IMR-90 (cell line): ENCODE data around the gene CLEC11A. TPM values are rescaled to one million over a fixed set of nuclear protein-coding genes. Genes with fewer than 3 reads are reported as not detected.

Experiments
- ATAC-seq: fragments of 200-7000 bp; cut with Tn5 transposase; 2 replicates; pipeline ENCODE4 v1.9.1; 2020; ENCODE audit warnings: low read depth, mild to moderate bottlenecking, moderate library complexity
- BruUV-seq: library from RNA; stranded (reverse); fragments of 400-500 nt; replicated peaks from 2 replicates; lab custom pipeline; 2021; lab: Mats Ljungman, UMichigan
- CTCF ChIA-PET: fragments of 300-600 bp; formaldehyde crosslinking; extraction: SDS; loops from one replicate; lab custom pipeline; 2021; ENCODE audit warnings: antibody characterized with exemption; lab: Yijun Ruan, JAX
- POLR2A ChIA-PET: fragments of 300-600 bp; sonication (Branson Sonifier 250); formaldehyde crosslinking; loops from one replicate; lab custom pipeline; 2022; ENCODE audit warnings: antibody characterized with exemption; ENCODE audit not compliant: unreplicated experiment; lab: Charles Lee
- DNase-seq: peaks from one replicate; pipeline ENCODE4 v3.0.0; 2013
- H2AFZ ChIP-seq: replicated peaks from 2 replicates; pipeline ENCODE3; 2013; ENCODE audit warnings: low read length, mild to moderate bottlenecking; ENCODE audit not compliant: poor library complexity
- H2AK5ac ChIP-seq: 2 replicates; pipeline ENCODE4 v1.6.1; 2013; ENCODE audit warnings: low read depth, low read length, inconsistent platforms
- H2AK9ac ChIP-seq: replicated peaks from 2 replicates; pipeline ENCODE3; 2013; ENCODE audit warnings: mild to moderate bottlenecking, low read depth, low read length, moderate library complexity; ENCODE audit not compliant: poor library complexity
- H2BK120ac ChIP-seq: 2 replicates; pipeline ENCODE4 v1.6.1; 2013; ENCODE audit warnings: low read depth, low read length, inconsistent platforms
- H2BK15ac ChIP-seq: 3 replicates; pipeline ENCODE4 v1.6.1; 2013; ENCODE audit warnings: low read depth, low read length, inconsistent platforms
- H2BK20ac ChIP-seq: 2 replicates; pipeline ENCODE4 v1.6.1; 2013; ENCODE audit warnings: low read depth, mild to moderate bottlenecking, inconsistent platforms, low read length, moderate library complexity
- H2BK5ac ChIP-seq: 2 replicates; pipeline ENCODE4 v1.6.1; 2013; ENCODE audit warnings: mild to moderate bottlenecking, low read depth, low read length, inconsistent platforms; ENCODE audit not compliant: poor library complexity, severe bottlenecking
- H3K14ac ChIP-seq: replicated peaks from 2 replicates; pipeline ENCODE4 v1.6.1; 2013; ENCODE audit warnings: low read depth, low read length, inconsistent platforms
- H3K18ac ChIP-seq: 2 replicates; pipeline ENCODE4 v1.6.1; 2013; ENCODE audit warnings: low read depth, low read length, control low read depth
- H3K23ac ChIP-seq: 2 replicates; pipeline ENCODE4 v1.6.1; 2013; ENCODE audit warnings: low read depth, low read length, inconsistent platforms
- H3K27ac ChIP-seq: 2 replicates; pipeline ENCODE4 v1.5.1; 2013; ENCODE audit warnings: mild to moderate bottlenecking, control low read depth, low read length; ENCODE audit not compliant: insufficient read depth
- H3K27me3 ChIP-seq: 2 replicates; pipeline ENCODE4 v1.6.1; 2013; ENCODE audit warnings: low read length; ENCODE audit not compliant: control insufficient read depth, insufficient read depth
- H3K36me3 ChIP-seq: 2 replicates; pipeline ENCODE4 v1.6.1; 2013; ENCODE audit warnings: low read length, mixed read lengths; ENCODE audit not compliant: control insufficient read depth, insufficient read depth
- H3K4ac ChIP-seq: 2 replicates; pipeline ENCODE4 v1.6.1; 2013; ENCODE audit warnings: low read depth, low read length, inconsistent platforms
- H3K4me1 ChIP-seq: 2 replicates; pipeline ENCODE4 v1.6.1; 2013; ENCODE audit warnings: low read length, mixed read lengths; ENCODE audit not compliant: control insufficient read depth, insufficient read depth
- H3K4me2 ChIP-seq: 2 replicates; pipeline ENCODE4 v1.6.1; 2013; ENCODE audit warnings: low read depth, mild to moderate bottlenecking, control low read depth, low read length, moderate library complexity
- H3K4me3 ChIP-seq: 2 replicates; pipeline ENCODE4 v1.5.1; 2013; ENCODE audit warnings: low read depth, mild to moderate bottlenecking, control low read depth, low read length, moderate library complexity; ENCODE audit not compliant: insufficient read depth
- H3K56ac ChIP-seq: 2 replicates; pipeline ENCODE4 v1.6.1; 2013; ENCODE audit warnings: low read length, inconsistent platforms; ENCODE audit not compliant: insufficient read depth; ENCODE audit errors: extremely low read depth
- H3K79me1 ChIP-seq, 2 experiments: 2 replicates each; pipeline ENCODE4 v1.6.1; 2013; ENCODE audit warnings: low read length in 2 of 2, inconsistent platforms in 1 of 2, low read depth in 1 of 2
- H3K9ac ChIP-seq: 2 replicates; pipeline ENCODE4 v1.6.1; 2013; ENCODE audit warnings: low read depth, low read length, control low read depth
- H3K9me1 ChIP-seq: 2 replicates; pipeline ENCODE4 v1.6.1; 2013; ENCODE audit warnings: low read length, inconsistent platforms; ENCODE audit not compliant: insufficient read depth
- H3K9me3 ChIP-seq: 2 replicates; pipeline ENCODE4 v1.6.1; 2013; ENCODE audit warnings: low read length; ENCODE audit not compliant: control insufficient read depth, insufficient read depth
- H4K20me1 ChIP-seq: 2 replicates; pipeline ENCODE4 v1.6.1; 2013; ENCODE audit warnings: low read length, inconsistent platforms; ENCODE audit not compliant: insufficient read depth
- H4K5ac ChIP-seq: 2 replicates; pipeline ENCODE4 v1.6.1; 2013; ENCODE audit warnings: mild to moderate bottlenecking, low read depth, low read length, control low read depth
- H4K8ac ChIP-seq, 2 experiments: 2 replicates each; pipeline ENCODE4 v1.6.1; 2013; ENCODE audit warnings: low read depth in 2 of 2, low read length in 2 of 2, control low read depth in 1 of 2, inconsistent platforms in 1 of 2
- H4K91ac ChIP-seq: 2 replicates; pipeline ENCODE4 v1.6.1; 2013; ENCODE audit warnings: low read depth, low read length, inconsistent platforms; ENCODE audit not compliant: insufficient read depth
- BHLHE40 ChIP-seq: fragments of 150-350 bp; IDR thresholded peaks from 2 replicates; pipeline ENCODE4 v1.6.1; 2016; ENCODE audit warnings: mild to moderate bottlenecking, low read depth, low read length
- CEBPB ChIP-seq: IDR thresholded peaks from 2 replicates; pipeline ENCODE4 v1.6.1; 2012; ENCODE audit warnings: low read depth, low read length, improper control_type of control experiment
- CHD1 ChIP-seq: IDR thresholded peaks from 2 replicates; pipeline ENCODE4 v1.6.1; 2012; ENCODE audit warnings: low read depth, low read length, improper control_type of control experiment
- CTCF ChIP-seq: conservative IDR thresholded peaks from 2 replicates; pipeline ENCODE4 v1.5.1; 2012; ENCODE audit warnings: mild to moderate bottlenecking, low read depth, low read length, improper control_type of control experiment
- ELK1 ChIP-seq: fragments of 150-350 bp; IDR thresholded peaks from 2 replicates; pipeline ENCODE4 v1.6.1; 2016; ENCODE audit warnings: low read depth, mild to moderate bottlenecking, low read length, moderate library complexity, borderline replicate concordance
- MAFK ChIP-seq: IDR thresholded peaks from 2 replicates; pipeline ENCODE4 v1.6.1; 2012; ENCODE audit warnings: low read depth, low read length, improper control_type of control experiment
- MAZ ChIP-seq: IDR thresholded peaks from 2 replicates; pipeline ENCODE4 v1.6.1; 2012; ENCODE audit warnings: low read depth, mild to moderate bottlenecking, low read length, improper control_type of control experiment, moderate library complexity, borderline replicate concordance
- MXI1 ChIP-seq: IDR thresholded peaks from 2 replicates; pipeline ENCODE4 v1.6.1; 2012; ENCODE audit warnings: low read depth, mild to moderate bottlenecking, low read length, moderate library complexity, borderline replicate concordance
- NFE2L2 ChIP-seq: fragments of 150-350 bp; IDR thresholded peaks from 2 replicates; pipeline ENCODE4 v1.6.1; 2016; ENCODE audit warnings: low read depth, mild to moderate bottlenecking, low read length
- POLR2A ChIP-seq: IDR thresholded peaks from 2 replicates; pipeline ENCODE4 v1.6.1; 2012; ENCODE audit warnings: mild to moderate bottlenecking, low read depth, low read length
- RAD21 ChIP-seq: IDR thresholded peaks from 2 replicates; pipeline ENCODE4 v1.6.1; 2012; ENCODE audit warnings: low read length, improper control_type of control experiment
- RCOR1 ChIP-seq: IDR thresholded peaks from 2 replicates; pipeline ENCODE4 v1.6.1; 2012; ENCODE audit warnings: mild to moderate bottlenecking, low read length, improper control_type of control experiment; ENCODE audit not compliant: insufficient replicate concordance
- RFX5 ChIP-seq: IDR thresholded peaks from 2 replicates; pipeline ENCODE4 v1.8.0; 2012; ENCODE audit warnings: low read depth, mild to moderate bottlenecking, low read length, moderate library complexity
- SMC3 ChIP-seq: fragments of 150-350 bp; IDR thresholded peaks from 2 replicates; pipeline ENCODE4 v1.6.1; 2016; ENCODE audit warnings: low read depth, mild to moderate bottlenecking, antibody characterized with exemption, low read length, moderate library complexity
- USF2 ChIP-seq: fragments of 150-350 bp; IDR thresholded peaks from 2 replicates; pipeline ENCODE4 v1.6.1; 2017; ENCODE audit warnings: mild to moderate bottlenecking, antibody characterized with exemption, low read length, low read depth
- WGBS, 2 experiments: methylation state at CpG; one replicate each; pipeline versions ENCODE4 v1.1.5 to v1.1.7; 2013; ENCODE audit warnings: missing lambda C conversion rate in 2 of 2; ENCODE audit not compliant: insufficient read length in 1 of 2; ENCODE audit errors: extremely low coverage in 2 of 2; 5-methylcytosine and 5-hydroxymethylcytosine counted together
- dilution Hi-C: fragments of 300-500 bp; cut with HindIII; formaldehyde crosslinking; loops from one replicate; pipeline ENCODE4 v1.14.3; 2018; ENCODE audit warnings: low sequenced_read_pairs; ENCODE audit not compliant: unreplicated experiment
- in situ Hi-C: fragments of 300-500 bp; cut with MboI; formaldehyde crosslinking; loops from 3 replicates; pipeline ENCODE4 v1.14.3; 2019; ENCODE audit warnings: low sequenced_read_pairs, inconsistent platforms, mixed read lengths
- intact Hi-C: fragments of 100-400 bp; cut with micrococcal nuclease; formaldehyde crosslinking; loops from 2 replicates; pipeline ENCODE4 v1.10.0; 2022
- polyA plus RNA-seq, 3 experiments: library from polyadenylated mRNA; depleted of rRNA; stranded (reverse); fragments of >200 nt; gene quantifications; 2 replicates each; pipeline ENCODE4 v1.2.3, GENCODE V29; 2012; ENCODE audit warnings: low replicate concordance in 1 of 3
- total RNA-seq: library from RNA; depleted of rRNA; stranded (reverse); fragments of >200 nt; gene quantifications from 2 replicates; pipeline ENCODE4 v1.2.3, GENCODE V29; 2012

The CLEC11A gene
- total and polyA plus RNA-seq, 2 of the 4 experiments (the other 2 are of a cell fraction): 17.0 to 152 TPM

GRCh38 chr19:50770888-50771287, 47.7 kb downstream of the CLEC11A start:
- ChIA-PET POLR2A (no interaction called here), CTCF (no interaction called here)
- no peak overlapping the region for H3K4ac ChIP-seq
- H3K4me3 ChIP-seq: no peak overlapping the region
- H2BK120ac ChIP-seq: no peak overlapping the region
- H2BK5ac ChIP-seq: no peak overlapping the region
- TF ChIP-seq CTCF (no peak), ELK1 (no peak), USF2 (no peak), MXI1 (no peak), MAZ (no peak), RCOR1 (no peak), BHLHE40 (no peak), NFE2L2 (no peak), CHD1 (no peak), POLR2A (no peak), RFX5 (no peak), CEBPB (no peak), MAFK (no peak), SMC3 (no peak), RAD21 (no peak)
- no peak overlapping the region for H3K23ac ChIP-seq
- no TSS peak for BruUV-seq
- 72% methylated on average over 7 of the region's 13 CpGs; no CpG with 5 or more reads in 1 of the 2 experiments for WGBS, 2 experiments
- in situ Hi-C loops (no loop called here), dilution Hi-C loops (no loop called here), intact Hi-C loops (no loop called here)
- H2AK9ac ChIP-seq: no peak overlapping the region
- H2AK5ac ChIP-seq: no peak overlapping the region
- H4K20me1 ChIP-seq: no peaks in the 10 kb centered on the region
- H3K56ac ChIP-seq: no peak overlapping the region
- H2AFZ ChIP-seq: no peak overlapping the region
- no peaks in the 10 kb centered on the region for H3K36me3 ChIP-seq
- H2BK15ac ChIP-seq: no peak overlapping the region
- H2BK20ac ChIP-seq: no peak overlapping the region
- H3K79me1 ChIP-seq: no peaks in the 10 kb centered on the region
- no peak overlapping the region for H3K4me2 ChIP-seq
- DNase-seq (no peak), ATAC-seq (no peak)
- no peak overlapping the region for H3K18ac ChIP-seq
- no peak overlapping the region for H3K14ac ChIP-seq
- no peak overlapping the region for H3K27ac ChIP-seq
- H3K9ac ChIP-seq: no peak overlapping the region
- H4K91ac ChIP-seq: no peak overlapping the region
- peaks cover 2% of the 10 kb centered on the region; the same call in 1 of the 2 replicates for H3K27me3 ChIP-seq
- no peaks in the 10 kb centered on the region for H3K9me3 ChIP-seq
- no peaks in the 10 kb centered on the region for H3K4me1 ChIP-seq
- no peaks in the 10 kb centered on the region for H3K9me1 ChIP-seq
- no peak overlapping the region for H4K8ac ChIP-seq
- no peak overlapping the region for H4K5ac ChIP-seq
